GDM1 (cell line): Measurements from ENCODE around the gene BCO2.

Source experiments
- DNase-seq: peaks from one replicate; lab custom pipeline; 2025; lab: John Stamatoyannopoulos, UW

The BCO2 gene

GRCh38 chr11:112216561-112217105 is 41.3 kb downstream of the BCO2 start:
- no peak for DNase-seq

- peak; percentile 61 for DNase-seq
These were observed 44.3 kb downstream of the BCO2 start for GRCh38 chr11:112219476-112220232.

GRCh38 chr11:112221274-112221835 is 46.0 kb downstream of the BCO2 start:
- no peak for DNase-seq

GRCh38 chr11:112222303-112222702 is 47.0 kb downstream of the BCO2 start:
- DNase-seq = no peak

- DNase-seq = no peak
These were observed 47.8 kb downstream of the BCO2 start for GRCh38 chr11:112223121-112223520.

- DNase-seq = no peak
These were observed 48.6 kb downstream of the BCO2 start for GRCh38 chr11:112223754-112224532.

- no peak for DNase-seq
These were observed 50.4 kb downstream of the BCO2 start for GRCh38 chr11:112225753-112226061.

GRCh38 chr11:112226062-112226830 is 50.9 kb downstream of the BCO2 start, which contains the start of gene PTS:
PTS (plus strand) TSS chr11:112226428; CDS start chr11:112226444, 16 bp downstream.
- peak; percentile 79 for DNase-seq

GRCh38 chr11:112226831-112227401 is 51.6 kb downstream of the BCO2 start:
- no peak for DNase-seq

- DNase-seq = no peak
These were observed 52.2 kb downstream of the BCO2 start for GRCh38 chr11:112227471-112227870.

GRCh38 chr11:112228706-112229105 is 53.4 kb downstream of the BCO2 start:
- no peak for DNase-seq

- DNase-seq = no peak
These were observed 53.8 kb downstream of the BCO2 start for GRCh38 chr11:112229159-112229558.

- DNase-seq = no peak
These were observed 54.6 kb downstream of the BCO2 start for GRCh38 chr11:112229746-112230433.

GRCh38 chr11:112231952-112232351 is 56.6 kb downstream of the BCO2 start:
- no peak for DNase-seq

- no peak for DNase-seq
These were observed 60.6 kb downstream of the BCO2 start for GRCh38 chr11:112235750-112236390.

- no peak for DNase-seq
These were observed 62.1 kb downstream of the BCO2 start for GRCh38 chr11:112237451-112237850.

GRCh38 chr11:112238041-112238440 is 62.7 kb downstream of the BCO2 start:
- no peak for DNase-seq

- DNase-seq = no peak
These were observed 66.2 kb downstream of the BCO2 start for GRCh38 chr11:112241486-112241885.

- no peak for DNase-seq
These were observed 71.9 kb downstream of the BCO2 start for GRCh38 chr11:112247201-112247600.

GRCh38 chr11:112248201-112248600 is 72.9 kb downstream of the BCO2 start:
- DNase-seq = no peak
